ENCODE data around the gene EXO5. TPM values are rescaled to one million over a fixed set of nuclear protein-coding genes. Genes with fewer than 3 reads are reported as not detected.
"Not testable (repeated sequence)": the region's sequence is repeated elsewhere in the genome, so short reads cannot be mapped to it uniquely, and the experiment has no call there.

Gene EXO5
- 7.2 TPM for polyA plus RNA-seq (2013, experiment 1 of 2)
- polyA plus RNA-seq (2013, experiment 2 of 2) = 6.8 TPM

DNA sequence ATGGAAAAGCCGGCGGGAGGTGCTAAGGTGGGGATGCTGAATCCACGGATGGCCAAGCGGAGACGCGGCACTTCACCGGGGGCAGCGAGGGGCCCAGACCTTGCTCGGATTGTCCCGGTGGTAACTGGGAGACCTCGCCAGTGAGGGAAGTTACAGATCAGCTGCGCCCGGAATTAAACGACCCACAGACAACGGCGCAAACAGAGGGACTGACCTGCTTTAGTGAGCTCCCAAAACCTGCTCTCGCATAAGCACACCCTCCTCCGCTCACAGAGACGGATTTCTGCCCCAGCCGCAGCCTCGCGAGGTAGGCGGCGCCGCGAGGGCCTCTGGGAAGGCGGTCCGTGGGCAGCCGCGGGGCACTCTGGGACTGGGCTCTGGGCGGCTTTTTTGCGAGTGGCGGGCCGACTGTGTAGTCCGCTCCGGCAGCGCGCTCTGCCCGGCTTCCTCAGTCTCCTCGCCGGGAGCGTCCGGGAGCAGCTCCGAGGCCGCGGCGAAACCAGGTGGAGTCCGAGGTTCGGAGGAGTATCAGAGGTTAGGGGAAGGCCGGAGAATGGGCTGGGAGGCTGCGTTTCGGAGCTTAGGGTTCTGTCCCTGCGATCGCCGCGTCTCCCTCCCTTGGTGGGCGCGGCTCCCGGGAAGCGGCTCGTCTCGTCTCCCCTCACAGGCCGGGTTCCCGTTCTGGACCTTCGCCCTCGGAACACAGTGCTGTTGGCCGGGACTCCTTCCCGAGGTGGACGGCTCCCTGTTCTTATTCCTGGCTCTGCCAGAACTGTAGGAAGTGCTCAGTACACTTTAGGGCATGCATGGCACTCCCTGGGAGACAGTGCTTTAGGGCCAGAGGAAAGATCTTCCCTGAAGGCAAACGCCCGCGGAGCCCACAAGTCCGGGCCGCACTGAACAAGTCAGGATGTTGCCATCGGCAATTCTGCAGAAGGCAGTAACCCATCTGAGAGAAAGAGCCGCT lies at the start of gene EXO5:
TSS of gene EXO5 (plus strand) at position 393 of the 967 bp plus-strand sequence. CDS start 5,778 bp downstream, outside the sequence.
- 3% methylated on average over 76 of the region's 76 CpGs for WGBS
- Histone ChIP-seq H3K4me3 (ENCODE audit: low read length) (peak within 1 kb of the TSS; percentile 75), H3K36me3 (ENCODE audit: insufficient read depth, low read length) (peaks cover 5% of the 10 kb centered on the region; the same call in 1 of the 2 replicates), H3K9ac (ENCODE audit: low read depth, low read length) (peak within 1 kb of the TSS; percentile 77), H3K27me3 (ENCODE audit: insufficient read depth, low read length) (peaks cover 16% of the 10 kb centered on the region), H3K27ac (ENCODE audit: low read depth, low read length) (no peak within 1 kb of the TSS; the same call in 1 of the 2 replicates), H3K4me1 (ENCODE audit: insufficient read depth, low read length) (peaks cover 7% of the 10 kb centered on the region; the same call in 1 of the 2 replicates), H3K9me3 (ENCODE audit: insufficient read depth, low read depth, low read length) (peaks cover 2% of the 10 kb centered on the region; the same call in 1 of the 2 replicates)

- Histone ChIP-seq H3K27ac (ENCODE audit: low read depth, low read length) (no peak overlapping the region), H3K4me1 (ENCODE audit: insufficient read depth, low read length) (no peaks in the 10 kb centered on the region), H3K9ac (ENCODE audit: low read depth, low read length) (no peak overlapping the region), H3K27me3 (ENCODE audit: insufficient read depth, low read length) (no peaks in the 10 kb centered on the region), H3K36me3 (ENCODE audit: insufficient read depth, low read length) (peaks cover 88% of the 10 kb centered on the region), H3K9me3 (ENCODE audit: insufficient read depth, low read depth, low read length) (peaks cover 98% of the 10 kb centered on the region), H3K4me3 (ENCODE audit: low read length) (peak overlapping the region; percentile 2; the same call in 1 of the 2 replicates)
- WGBS = 95% methylated on average over 3 of the region's 3 CpGs
Observed at GRCh38 chr1:40462956-40463590, 45.5 kb upstream of the EXO5 start.

DNA sequence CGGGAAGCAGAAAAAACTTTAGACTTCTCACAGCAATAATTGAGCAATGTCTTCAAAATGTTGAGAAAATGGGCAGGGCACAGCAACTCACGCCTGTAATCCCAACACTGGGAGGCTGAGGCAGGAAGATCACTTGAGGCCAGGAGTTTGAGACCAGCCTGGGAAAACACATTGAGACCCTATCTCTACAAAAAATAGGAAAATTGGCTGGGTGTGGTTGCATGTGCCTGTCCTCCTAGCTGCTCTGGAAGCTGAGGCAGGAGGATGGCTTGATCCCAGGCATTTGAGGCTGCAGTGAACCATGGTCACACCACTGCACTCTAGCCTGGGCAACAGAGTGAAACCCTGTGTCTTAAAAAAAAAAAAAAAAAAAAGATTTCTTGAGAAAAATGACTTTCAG lies 39.2 kb upstream of the EXO5 start:
- H3K36me3 ChIP-seq (ENCODE audit: insufficient read depth, low read length) = peaks cover 31% of the 10 kb centered on the region
- H3K4me3 ChIP-seq (ENCODE audit: low read length) = no peak overlapping the region
- H3K4me1 ChIP-seq (ENCODE audit: insufficient read depth, low read length) = no peaks in the 10 kb centered on the region
- H3K9ac ChIP-seq (ENCODE audit: low read depth, low read length) = no peak overlapping the region
- WGBS = 91% methylated on average over 2 of the region's 2 CpGs
- peaks cover 76% of the 10 kb centered on the region for H3K9me3 ChIP-seq (ENCODE audit: insufficient read depth, low read depth, low read length)
- H3K27ac ChIP-seq (ENCODE audit: low read depth, low read length) = no peak overlapping the region
- H3K27me3 ChIP-seq (ENCODE audit: insufficient read depth, low read length) = no peaks in the 10 kb centered on the region

DNA sequence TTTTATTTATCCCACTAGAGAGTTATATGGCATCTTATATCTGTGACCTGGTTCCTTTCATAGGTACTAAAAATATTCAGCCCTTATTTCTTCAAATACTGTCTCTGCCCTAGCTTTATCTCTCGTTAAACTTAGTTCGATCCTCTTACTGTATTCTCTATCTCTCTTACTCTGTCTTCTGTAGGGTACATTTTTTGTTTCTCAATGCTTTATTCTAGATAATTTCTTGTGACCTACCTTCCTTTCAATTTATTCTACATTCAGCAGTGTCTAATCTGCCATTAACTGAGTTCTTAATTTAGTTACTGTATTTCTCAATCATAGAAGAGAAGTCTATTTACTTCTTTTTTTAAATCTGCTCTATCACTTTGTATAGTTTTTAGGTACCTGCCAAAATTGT lies 33.3 kb upstream of the EXO5 start:
- Histone ChIP-seq H3K27me3 (ENCODE audit: insufficient read depth, low read length) (no peaks in the 10 kb centered on the region; the same call in 1 of the 2 replicates), H3K27ac (ENCODE audit: low read depth, low read length) (no peak overlapping the region), H3K36me3 (ENCODE audit: insufficient read depth, low read length) (no peaks in the 10 kb centered on the region), H3K9ac (ENCODE audit: low read depth, low read length) (no peak overlapping the region), H3K4me1 (ENCODE audit: insufficient read depth, low read length) (peaks cover 9% of the 10 kb centered on the region; the same call in 1 of the 2 replicates), H3K9me3 (ENCODE audit: insufficient read depth, low read depth, low read length) (peaks cover 31% of the 10 kb centered on the region), H3K4me3 (ENCODE audit: low read length) (no peak overlapping the region)
- 95% methylated on average over 2 of the region's 2 CpGs for WGBS

- 1% methylated on average over 65 of the region's 65 CpGs for WGBS
- Histone ChIP-seq H3K27me3 (ENCODE audit: insufficient read depth, low read length) (no peaks in the 10 kb centered on the region; the same call in 1 of the 2 replicates), H3K9ac (ENCODE audit: low read depth, low read length) (peak within 1 kb of the TSS; percentile 66), H3K9me3 (ENCODE audit: insufficient read depth, low read depth, low read length) (peaks cover 23% of the 10 kb centered on the region), H3K36me3 (ENCODE audit: insufficient read depth, low read length) (no peaks in the 10 kb centered on the region), H3K4me3 (ENCODE audit: low read length) (peak within 1 kb of the TSS; percentile 96), H3K4me1 (ENCODE audit: insufficient read depth, low read length) (peaks cover 9% of the 10 kb centered on the region; the same call in 1 of the 2 replicates), H3K27ac (ENCODE audit: low read depth, low read length) (no peak within 1 kb of the TSS)
Observed at GRCh38 chr1:40476924-40477677, 31.5 kb upstream of the EXO5 start, which contains the start of gene ZFP69. Gene ZFP69 (plus strand): TSS chr1:40477290. CDS start chr1:40479362, 2,072 bp downstream.

- Histone ChIP-seq H3K36me3 (ENCODE audit: insufficient read depth, low read length) (peaks cover 4% of the 10 kb centered on the region; the same call in 1 of the 2 replicates), H3K27me3 (ENCODE audit: insufficient read depth, low read length) (no peaks in the 10 kb centered on the region; the same call in 1 of the 2 replicates), H3K4me1 (ENCODE audit: insufficient read depth, low read length) (peaks cover 9% of the 10 kb centered on the region; the same call in 1 of the 2 replicates), H3K27ac (ENCODE audit: low read depth, low read length) (no peak overlapping the region), H3K9me3 (ENCODE audit: insufficient read depth, low read depth, low read length) (peaks cover 22% of the 10 kb centered on the region), H3K4me3 (ENCODE audit: low read length) (peak overlapping the region; percentile 96), H3K9ac (ENCODE audit: low read depth, low read length) (peak overlapping the region; percentile 66)
- 24% methylated on average over 16 of the region's 17 CpGs for WGBS
Observed at GRCh38 chr1:40477678-40478053, 30.9 kb upstream of the EXO5 start.

DNA sequence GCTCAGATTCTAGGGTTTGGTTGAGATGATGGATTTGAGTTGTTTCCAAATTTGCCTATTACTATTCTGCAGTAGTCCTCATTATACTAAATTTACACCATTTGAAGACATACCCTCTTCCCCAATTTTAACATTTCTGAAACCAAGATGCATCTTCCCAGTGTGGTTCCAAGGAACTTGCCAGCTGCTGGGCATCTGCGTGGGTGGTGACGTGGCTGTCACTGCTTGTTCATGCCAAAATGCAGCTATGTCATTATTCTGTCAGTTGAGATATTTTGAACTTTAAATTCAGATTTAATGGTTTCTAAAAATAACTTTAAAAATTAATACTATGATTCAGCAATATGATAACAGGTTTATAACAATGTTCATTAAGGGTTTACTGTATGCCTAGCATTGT lies 30.3 kb upstream of the EXO5 start:
- H3K36me3 ChIP-seq (ENCODE audit: insufficient read depth, low read length) = peaks cover 7% of the 10 kb centered on the region; the same call in 1 of the 2 replicates
- H3K27me3 ChIP-seq (ENCODE audit: insufficient read depth, low read length) = no peaks in the 10 kb centered on the region; the same call in 1 of the 2 replicates
- peaks cover 16% of the 10 kb centered on the region for H3K9me3 ChIP-seq (ENCODE audit: insufficient read depth, low read depth, low read length)
- H3K4me3 ChIP-seq (ENCODE audit: low read length) = peak overlapping the region; percentile 96
- no peak overlapping the region for H3K9ac ChIP-seq (ENCODE audit: low read depth, low read length)
- H3K27ac ChIP-seq (ENCODE audit: low read depth, low read length) = no peak overlapping the region
- peaks cover 9% of the 10 kb centered on the region; the same call in 1 of the 2 replicates for H3K4me1 ChIP-seq (ENCODE audit: insufficient read depth, low read length)
- whole genome bisulfite sequencing = 94% methylated on average over 2 of the region's 2 CpGs

DNA sequence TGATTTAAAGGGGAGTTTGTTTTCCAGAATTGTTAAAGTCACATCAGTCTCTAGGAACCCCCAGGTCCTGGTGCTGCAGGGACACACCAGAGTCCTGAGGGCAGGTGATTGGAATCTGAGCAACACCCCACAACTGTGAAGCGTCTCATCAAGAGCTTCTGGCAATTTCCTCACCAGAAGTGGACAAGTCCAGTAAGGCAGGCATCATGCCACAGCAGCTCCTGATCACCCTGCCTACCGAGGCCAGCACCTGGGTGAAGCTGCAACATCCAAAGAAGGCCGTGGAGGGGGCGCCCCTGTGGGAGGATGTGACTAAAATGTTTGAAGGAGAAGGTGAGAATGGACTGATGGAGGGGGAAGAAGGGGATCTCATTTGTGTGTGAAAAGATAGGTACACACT lies 29.4 kb upstream of the EXO5 start:
- 88% methylated on average over 4 of the region's 4 CpGs for WGBS
- peaks cover 9% of the 10 kb centered on the region; the same call in 1 of the 2 replicates for H3K4me1 ChIP-seq (ENCODE audit: insufficient read depth, low read length)
- no peak overlapping the region for H3K9ac ChIP-seq (ENCODE audit: low read depth, low read length)
- H3K27ac ChIP-seq (ENCODE audit: low read depth, low read length) = no peak overlapping the region
- H3K4me3 ChIP-seq (ENCODE audit: low read length) = no peak overlapping the region
- H3K27me3 ChIP-seq (ENCODE audit: insufficient read depth, low read length) = no peaks in the 10 kb centered on the region; the same call in 1 of the 2 replicates
- peaks cover 7% of the 10 kb centered on the region; the same call in 1 of the 2 replicates for H3K36me3 ChIP-seq (ENCODE audit: insufficient read depth, low read length)
- H3K9me3 ChIP-seq (ENCODE audit: insufficient read depth, low read depth, low read length) = peaks cover 14% of the 10 kb centered on the region

DNA sequence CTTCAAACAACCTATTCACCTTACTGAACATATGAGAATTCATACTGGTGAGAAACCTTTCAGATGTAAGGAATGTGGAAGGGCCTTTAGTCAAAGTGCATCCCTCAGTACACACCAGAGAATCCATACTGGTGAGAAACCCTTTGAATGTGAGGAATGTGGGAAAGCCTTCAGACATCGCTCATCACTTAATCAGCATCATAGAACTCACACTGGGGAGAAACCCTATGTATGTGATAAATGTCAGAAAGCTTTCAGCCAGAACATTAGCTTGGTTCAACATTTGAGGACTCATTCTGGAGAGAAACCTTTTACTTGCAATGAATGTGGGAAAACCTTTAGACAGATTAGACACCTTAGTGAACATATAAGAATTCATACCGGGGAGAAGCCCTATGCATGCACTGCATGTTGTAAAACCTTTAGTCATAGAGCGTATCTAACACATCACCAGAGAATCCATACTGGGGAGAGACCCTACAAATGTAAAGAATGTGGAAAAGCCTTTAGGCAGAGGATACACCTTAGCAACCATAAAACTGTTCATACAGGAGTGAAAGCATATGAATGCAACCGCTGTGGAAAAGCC lies 13.2 kb upstream of the EXO5 start:
- 96% methylated on average over 3 of the region's 4 CpGs for WGBS
- Histone ChIP-seq H3K4me3 (ENCODE audit: low read length) (no peak overlapping the region), H3K27me3 (ENCODE audit: insufficient read depth, low read length) (no peaks in the 10 kb centered on the region), H3K9ac (ENCODE audit: low read depth, low read length) (no peak overlapping the region), H3K27ac (ENCODE audit: low read depth, low read length) (no peak overlapping the region), H3K9me3 (ENCODE audit: insufficient read depth, low read depth, low read length) (peaks cover 47% of the 10 kb centered on the region), H3K4me1 (ENCODE audit: insufficient read depth, low read length) (no peaks in the 10 kb centered on the region), H3K36me3 (ENCODE audit: insufficient read depth, low read length) (peaks cover 55% of the 10 kb centered on the region)

GRCh38 chr1:40502651-40503050 lies 5.9 kb upstream of the EXO5 start:
- H3K27me3 ChIP-seq (ENCODE audit: insufficient read depth, low read length); H3K4me1 ChIP-seq (ENCODE audit: insufficient read depth, low read length); H3K36me3 ChIP-seq (ENCODE audit: insufficient read depth, low read length); H3K27ac ChIP-seq (ENCODE audit: low read depth, low read length); H3K4me3 ChIP-seq (ENCODE audit: low read length); H3K9ac ChIP-seq (ENCODE audit: low read depth, low read length); H3K9me3 ChIP-seq (ENCODE audit: insufficient read depth, low read depth, low read length): not testable (repeated sequence)
- 95% methylated on average over 4 of the region's 4 CpGs for WGBS

All from HUES64 (cell line).